Measurements from ENCODE around the gene ZDHHC3. TPM values are rescaled to one million over a fixed set of nuclear protein-coding genes. Genes with fewer than 3 reads are reported as not detected.

ZDHHC3 gene
- total RNA-seq, 1 experiment from 2014 or later, result 49.5 TPM

DNA sequence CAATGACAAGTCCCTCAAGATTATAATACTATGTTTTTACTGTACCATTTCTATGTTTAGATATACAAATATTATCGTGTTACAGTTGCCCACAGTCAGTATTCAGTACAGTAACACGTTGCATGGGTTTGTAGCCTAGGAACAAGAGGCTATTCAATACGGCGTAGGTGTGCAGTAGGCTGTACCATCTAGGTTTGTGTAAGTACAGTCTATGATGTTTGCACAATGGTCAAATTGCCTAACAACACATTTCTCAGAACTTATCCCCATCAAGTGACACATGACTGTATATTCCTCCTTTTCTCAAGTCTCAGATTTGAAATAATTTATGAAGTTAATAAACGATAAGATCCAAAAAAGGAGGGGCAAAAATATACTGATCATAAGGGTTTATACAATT lies 21.7 kb downstream of the ZDHHC3 start:
- Histone ChIP-seq H3K4me1 (ENCODE audit: control insufficient read depth, insufficient read depth, low read length) (0 out of 2 replicates have a peak, but pooled peaks cover 4% of the 10 kb centered on the region), H3K36me3 (ENCODE audit: control insufficient read depth, insufficient read depth, low read length) (no peaks in the 10 kb centered on the region), H3K27me3 (ENCODE audit: control insufficient read depth, insufficient read depth, low read length) (no peaks in the 10 kb centered on the region), H3K9me3 (ENCODE audit: control insufficient read depth, insufficient read depth, low read depth, low read length) (no peaks in the 10 kb centered on the region), H3K4me3 (ENCODE audit: low read depth in 2 of 2, low read length in 2 of 2) (no peak overlapping the region), H3K27ac (ENCODE audit: low read length) (no peak overlapping the region)
- no TSS peak for BruUV-seq (replicated peaks)
- ChIA-PET CTCF (no interaction called here), POLR2A (no interaction called here)
- in situ Hi-C loops (cut with HindIII; ENCODE audit: low pct_unique_long_range_greater_than_20kb, low sequenced_read_pairs), result no loop called here
- TF ChIP-seq CTCF (IDR thresholded peaks at IDR 0.05) (no peak), SIN3A (IDR thresholded peaks at IDR 0.05; ENCODE audit: borderline replicate concordance, insufficient read depth, low read depth, low read length) (no peak), REST (IDR thresholded peaks at IDR 0.05; ENCODE audit: insufficient read depth in 1 of 2, low read depth in 2 of 2, low read length in 1 of 2) (no peak), TCF7L2 (IDR thresholded peaks at IDR 0.05; ENCODE audit: low read depth, low read length) (no peak), POLR2AphosphoS5 (IDR thresholded peaks at IDR 0.05; ENCODE audit: low read depth, low read length) (no peak)
- DNase-seq (ENCODE audit: low read depth, low spot score) (no peak), ATAC-seq (no peak)
- intact Hi-C loops (cut with micrococcal nuclease; ENCODE audit: unreplicated experiment), result no loop called here

GRCh38 chr3:44952689-44953088 lies 23.3 kb downstream of the ZDHHC3 start:
- POLR2A ChIA-PET, result no interaction called here
- H3K4me3 ChIP-seq (ENCODE audit: low read depth in 2 of 2, low read length in 2 of 2), result no peak overlapping the region
- no peak for TF ChIP-seq CTCF (IDR thresholded peaks at IDR 0.05)
- TF ChIP-seq POLR2AphosphoS5 (IDR thresholded peaks at IDR 0.05; ENCODE audit: low read depth, low read length), result no peak
- no peak for TF ChIP-seq TCF7L2 (IDR thresholded peaks at IDR 0.05; ENCODE audit: low read depth, low read length)
- BruUV-seq (replicated peaks), result no TSS peak
- no peaks in the 10 kb centered on the region for H3K36me3 ChIP-seq (ENCODE audit: control insufficient read depth, insufficient read depth, low read length)
- CTCF ChIA-PET, result no interaction called here
- H3K9me3 ChIP-seq (ENCODE audit: control insufficient read depth, insufficient read depth, low read depth, low read length), result no peaks in the 10 kb centered on the region
- H3K27me3 ChIP-seq (ENCODE audit: control insufficient read depth, insufficient read depth, low read length), result no peaks in the 10 kb centered on the region
- DNase-seq (ENCODE audit: low read depth, low spot score) (no peak), ATAC-seq (no peak)
- intact Hi-C loops (cut with micrococcal nuclease; ENCODE audit: unreplicated experiment) (no loop called here), in situ Hi-C loops (cut with HindIII; ENCODE audit: low pct_unique_long_range_greater_than_20kb, low sequenced_read_pairs) (no loop called here)
- H3K4me1 ChIP-seq (ENCODE audit: control insufficient read depth, insufficient read depth, low read length), result 0 out of 2 replicates have a peak, but pooled peaks cover 4% of the 10 kb centered on the region
- H3K27ac ChIP-seq (ENCODE audit: low read length), result no peak overlapping the region
